Smooth muscle cell of the umbilical artery (primary cell): ENCODE data around the gene TRIM36. TPM values are rescaled to one million over a fixed set of nuclear protein-coding genes. Genes with fewer than 3 reads are reported as not detected.

Experiments
- total RNA-seq: library from RNA; depleted of rRNA; stranded (reverse); fragments of >200 nt; gene quantifications from 2 replicates; pipeline ENCODE4 v1.2.3, GENCODE V29; 2014

TRIM36 gene
- 1.4 and 1.5 TPM in 2 replicates for total RNA-seq

GRCh38 chr5:115169487-115170133 lies at the start of gene TRIM36:
TSS of gene TRIM36 (minus strand) at chr5:115169908. CDS start at chr5:115169634, 274 bp downstream.

Other genes starting within 250 kb of the TRIM36 start
- gene PGGT1B, start 93.0 kb upstream of the TRIM36 start, total RNA-seq: 12.5 and 22.1 TPM in 2 replicates
- gene CCDC112, start 126.7 kb upstream of the TRIM36 start, total RNA-seq: 5.0 and 8.4 TPM in 2 replicates